ENCODE data around the gene LRBA. TPM values are rescaled to one million over a fixed set of nuclear protein-coding genes. Genes with fewer than 3 reads are reported as not detected.
"Not testable (repeated sequence)": the region's sequence is repeated elsewhere in the genome, so short reads cannot be mapped to it uniquely, and the experiment has no call there.

Gene LRBA
- total RNA-seq, 1 experiment from 2014 or later: 14.4 TPM

DNA sequence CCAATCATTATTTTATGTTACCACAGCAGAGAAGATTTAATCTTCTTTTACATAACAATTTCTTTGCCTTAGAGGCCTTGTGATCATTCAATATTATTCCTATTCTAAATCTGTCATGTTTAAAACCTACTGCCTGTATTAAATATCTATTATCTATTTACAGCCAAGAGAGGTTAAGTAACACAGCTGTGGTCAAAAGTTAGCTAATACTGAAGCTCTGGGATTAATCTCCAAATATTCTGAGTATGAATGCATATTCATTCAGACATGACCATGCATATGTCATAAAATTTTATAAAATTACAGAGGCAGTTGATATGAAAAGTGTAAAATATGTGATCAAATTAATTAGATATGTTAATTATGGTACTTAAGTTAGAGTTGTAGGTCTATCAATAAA, 621.0 kb downstream of the LRBA start:
- no peak overlapping the region for H3K27ac ChIP-seq
- DNase-seq (ENCODE audit: low read depth in 1 of 2, low spot score in 2 of 2): no peak

DNA sequence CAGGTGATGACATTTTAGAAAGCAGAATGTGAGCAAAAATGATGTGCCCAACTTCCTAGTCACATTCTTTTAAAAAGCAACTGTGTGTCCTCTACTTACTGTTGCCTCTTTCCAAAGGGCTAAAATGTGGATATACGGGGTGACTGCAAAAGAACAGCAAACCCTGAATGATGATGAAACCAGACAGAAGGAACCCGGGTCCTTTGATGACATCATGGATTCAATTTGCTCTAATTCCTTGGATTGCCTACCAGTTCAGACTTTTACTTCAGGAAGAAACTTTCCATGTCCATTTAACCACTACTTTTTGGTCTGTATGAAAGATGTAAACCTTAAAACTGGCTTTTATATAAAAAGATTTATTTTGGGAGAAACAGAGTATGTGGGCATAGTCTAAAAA, 624.0 kb downstream of the LRBA start:
- DNase-seq (ENCODE audit: low read depth in 1 of 2, low spot score in 2 of 2): no peak
- no peak overlapping the region for H3K27ac ChIP-seq
- no peaks in the 10 kb centered on the region for H3K36me3 ChIP-seq
- no peaks in the 10 kb centered on the region for H3K4me1 ChIP-seq (replicated peaks)
- no peaks in the 10 kb centered on the region for H3K27me3 ChIP-seq (replicated peaks)
- H3K9me3 ChIP-seq (replicated peaks): no peaks in the 10 kb centered on the region
- H3K4me3 ChIP-seq: no peak overlapping the region

More for the DNA sequence above, 621.0 kb downstream of the LRBA start:
- Histone ChIP-seq H3K9me3 (replicated peaks) (no peaks in the 10 kb centered on the region), H3K27me3 (replicated peaks) (no peaks in the 10 kb centered on the region), H3K4me1 (replicated peaks) (no peaks in the 10 kb centered on the region), H3K36me3 (no peaks in the 10 kb centered on the region), H3K4me3 (no peak overlapping the region)

DNA sequence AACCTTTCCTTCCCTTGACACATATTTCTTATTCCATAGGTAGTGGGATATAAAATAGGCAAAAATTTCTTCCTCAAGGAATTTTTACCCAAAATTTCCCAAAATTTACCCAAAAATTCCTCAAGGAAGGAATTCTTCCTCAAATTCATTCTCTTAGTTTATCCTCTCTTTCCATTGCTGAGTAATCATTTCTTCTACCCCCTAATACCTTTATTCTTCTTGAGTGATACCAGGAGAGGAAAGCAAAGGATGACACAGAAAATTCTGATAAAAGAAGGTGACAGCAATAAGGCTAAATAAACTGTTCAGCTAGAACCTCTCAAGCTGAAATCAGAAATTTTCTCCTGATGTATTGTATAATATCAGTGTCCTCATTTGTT, 624.6 kb downstream of the LRBA start:
- Histone ChIP-seq H3K4me1 (replicated peaks) (no peaks in the 10 kb centered on the region), H3K27ac (no peak overlapping the region), H3K27me3 (replicated peaks) (no peaks in the 10 kb centered on the region), H3K9me3 (replicated peaks) (no peaks in the 10 kb centered on the region), H3K36me3 (no peaks in the 10 kb centered on the region), H3K4me3 (no peak overlapping the region)
- DNase-seq (ENCODE audit: low read depth in 1 of 2, low spot score in 2 of 2): no peak

DNA sequence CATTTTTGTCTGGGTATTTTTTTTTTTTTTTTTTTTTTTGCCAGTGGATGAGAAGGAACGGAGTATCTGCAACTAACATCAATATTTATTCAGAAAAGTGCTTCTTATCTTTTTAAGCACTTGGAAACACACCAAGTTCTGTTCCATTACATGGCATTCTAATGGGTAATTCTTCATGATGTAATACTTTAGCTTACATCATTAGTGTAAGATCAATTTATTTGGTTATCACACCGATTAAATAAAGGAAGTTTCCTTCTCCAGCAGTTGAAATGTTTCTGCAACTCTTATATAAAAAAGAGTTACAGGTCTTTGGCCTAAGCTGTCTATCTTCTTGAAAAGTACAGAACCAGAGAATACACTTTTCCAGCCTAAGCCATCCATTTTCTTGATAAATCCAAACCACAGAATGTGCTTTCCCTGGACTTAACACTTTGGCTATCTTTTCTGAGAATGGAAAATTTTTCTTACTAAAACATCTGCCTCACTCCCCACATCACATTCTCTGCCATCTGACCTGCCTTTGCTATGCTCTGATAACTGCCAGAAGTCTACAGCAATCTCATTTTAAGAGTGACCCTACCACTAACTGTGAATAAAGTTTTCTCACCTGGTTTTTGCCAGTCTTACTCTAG, 625.1 kb downstream of the LRBA start:
- Histone ChIP-seq H3K27ac (no peak overlapping the region), H3K27me3 (replicated peaks) (no peaks in the 10 kb centered on the region), H3K4me3 (no peak overlapping the region), H3K4me1 (replicated peaks) (no peaks in the 10 kb centered on the region), H3K36me3 (no peaks in the 10 kb centered on the region), H3K9me3 (replicated peaks) (no peaks in the 10 kb centered on the region)
- no peak for DNase-seq (ENCODE audit: low read depth in 1 of 2, low spot score in 2 of 2)

DNA sequence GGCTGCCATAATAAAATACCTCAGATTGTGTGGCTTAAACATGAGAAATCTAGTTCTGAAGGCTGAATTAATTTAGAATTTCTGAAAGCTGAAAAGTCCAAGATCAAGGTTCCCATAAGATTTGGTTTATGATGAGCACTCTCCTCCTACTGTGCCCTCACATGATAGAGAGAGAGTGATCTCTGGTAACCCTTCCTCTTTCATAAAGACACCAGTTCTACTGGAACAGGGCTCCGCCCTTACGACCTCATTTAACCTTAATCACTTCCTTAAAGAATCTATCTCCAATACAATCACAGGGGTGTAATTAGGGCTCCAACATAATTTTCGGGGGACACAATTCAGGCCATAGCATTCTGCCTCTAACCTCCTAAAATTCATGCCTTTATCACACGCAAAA, 627.1 kb downstream of the LRBA start:
- DNase-seq (ENCODE audit: low read depth in 1 of 2, low spot score in 2 of 2): no peak
- Histone ChIP-seq H3K36me3 (no peaks in the 10 kb centered on the region), H3K27ac (no peak overlapping the region), H3K4me3 (no peak overlapping the region), H3K27me3 (replicated peaks) (no peaks in the 10 kb centered on the region), H3K4me1 (replicated peaks) (no peaks in the 10 kb centered on the region), H3K9me3 (replicated peaks) (no peaks in the 10 kb centered on the region)

DNA sequence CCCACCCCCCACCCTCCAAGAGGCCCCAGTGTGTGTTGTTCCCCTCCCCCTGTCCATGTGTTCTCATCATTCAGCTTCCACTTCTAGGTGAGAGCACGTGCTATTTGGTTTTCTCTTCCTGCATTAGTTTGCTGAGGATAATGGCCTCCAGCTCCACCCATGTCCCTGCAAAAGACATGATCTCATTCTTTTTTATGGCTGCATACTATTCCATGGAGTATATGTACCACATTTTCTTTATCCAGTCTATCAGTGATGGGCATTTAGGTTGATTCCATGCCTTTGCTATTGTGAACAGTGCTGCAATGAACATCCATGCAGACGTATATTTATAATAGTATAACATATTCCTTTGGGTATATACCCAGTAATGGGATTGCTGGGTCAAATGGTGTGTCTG, 628.7 kb downstream of the LRBA start:
- DNase-seq (ENCODE audit: low read depth in 1 of 2, low spot score in 2 of 2); H3K36me3 ChIP-seq; H3K4me1 ChIP-seq (replicated peaks); H3K4me3 ChIP-seq; H3K27me3 ChIP-seq (replicated peaks); H3K9me3 ChIP-seq (replicated peaks); H3K27ac ChIP-seq: not testable (repeated sequence)

DNA sequence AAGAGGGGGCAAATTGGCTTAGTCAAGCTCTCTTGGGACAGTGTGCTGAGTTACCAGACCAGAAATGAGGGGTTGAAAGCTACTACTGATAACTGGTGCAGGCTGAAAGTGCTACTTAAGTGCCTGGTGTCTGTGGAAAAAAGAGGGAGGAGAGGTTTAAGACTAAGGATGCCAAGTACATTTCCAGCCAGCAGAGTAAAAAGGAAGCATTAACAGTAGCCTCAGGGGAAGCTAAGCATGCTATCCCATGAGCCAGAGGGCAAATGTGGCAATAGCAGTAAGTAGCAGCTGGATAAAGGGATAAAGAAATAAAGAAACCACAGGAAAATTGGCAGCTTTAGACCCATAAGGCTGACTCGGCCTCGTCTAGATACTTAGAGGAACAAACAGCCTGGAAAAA, 629.5 kb downstream of the LRBA start:
- no peaks in the 10 kb centered on the region for H3K9me3 ChIP-seq (replicated peaks)
- H3K4me1 ChIP-seq (replicated peaks): no peaks in the 10 kb centered on the region
- no peak overlapping the region for H3K27ac ChIP-seq
- DNase-seq (ENCODE audit: low read depth in 1 of 2, low spot score in 2 of 2): no peak
- no peak overlapping the region for H3K4me3 ChIP-seq
- no peaks in the 10 kb centered on the region for H3K27me3 ChIP-seq (replicated peaks)
- no peaks in the 10 kb centered on the region for H3K36me3 ChIP-seq

DNA sequence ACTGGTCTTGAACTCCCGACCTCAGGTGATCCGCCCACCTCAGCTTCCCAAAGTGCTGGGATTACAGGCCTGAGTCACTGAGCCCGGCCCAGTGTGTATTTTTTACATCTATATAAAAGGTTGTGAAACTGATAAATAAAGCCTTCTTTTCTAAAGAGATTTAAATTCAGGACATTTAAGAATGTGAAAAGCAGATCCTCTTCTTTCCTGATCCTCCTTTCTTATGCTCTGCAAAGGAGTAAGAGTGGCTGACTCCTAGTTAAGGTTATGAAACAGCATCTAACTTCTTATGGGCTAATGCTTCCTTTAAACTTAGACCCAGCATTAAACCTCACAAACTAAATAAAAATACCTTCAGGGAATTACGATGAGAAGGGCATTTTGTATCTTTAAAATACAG, 630.8 kb downstream of the LRBA start:
- Histone ChIP-seq H3K4me3 (no peak overlapping the region), H3K4me1 (replicated peaks) (no peaks in the 10 kb centered on the region), H3K9me3 (replicated peaks) (no peaks in the 10 kb centered on the region), H3K27ac (no peak overlapping the region), H3K27me3 (replicated peaks) (no peaks in the 10 kb centered on the region), H3K36me3 (no peaks in the 10 kb centered on the region)
- DNase-seq (ENCODE audit: low read depth in 1 of 2, low spot score in 2 of 2): no peak

DNA sequence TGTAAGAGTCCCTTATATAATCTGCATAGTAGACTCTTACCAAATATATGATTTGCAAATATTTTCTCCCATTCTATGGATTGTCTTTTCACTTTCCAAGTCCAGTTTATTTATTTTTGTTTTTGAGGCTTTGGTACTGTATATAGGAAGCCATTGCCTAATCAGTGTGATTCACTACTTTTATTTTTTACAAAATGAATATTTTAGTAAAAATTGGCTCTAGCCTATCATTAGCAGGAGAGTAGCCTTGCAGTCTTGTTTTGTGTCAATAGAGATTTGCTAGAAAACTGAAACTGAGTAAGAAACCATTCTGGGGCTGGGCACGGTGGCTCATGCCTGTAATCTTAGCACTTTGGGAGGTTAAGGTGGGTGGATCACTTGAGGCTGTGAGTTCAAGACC, 633.1 kb downstream of the LRBA start:
- no peaks in the 10 kb centered on the region for H3K36me3 ChIP-seq
- H3K9me3 ChIP-seq (replicated peaks): no peaks in the 10 kb centered on the region
- no peaks in the 10 kb centered on the region for H3K27me3 ChIP-seq (replicated peaks)
- no peaks in the 10 kb centered on the region for H3K4me1 ChIP-seq (replicated peaks)
- H3K4me3 ChIP-seq: no peak overlapping the region
- H3K27ac ChIP-seq: no peak overlapping the region
- DNase-seq (ENCODE audit: low read depth in 1 of 2, low spot score in 2 of 2): no peak

DNA sequence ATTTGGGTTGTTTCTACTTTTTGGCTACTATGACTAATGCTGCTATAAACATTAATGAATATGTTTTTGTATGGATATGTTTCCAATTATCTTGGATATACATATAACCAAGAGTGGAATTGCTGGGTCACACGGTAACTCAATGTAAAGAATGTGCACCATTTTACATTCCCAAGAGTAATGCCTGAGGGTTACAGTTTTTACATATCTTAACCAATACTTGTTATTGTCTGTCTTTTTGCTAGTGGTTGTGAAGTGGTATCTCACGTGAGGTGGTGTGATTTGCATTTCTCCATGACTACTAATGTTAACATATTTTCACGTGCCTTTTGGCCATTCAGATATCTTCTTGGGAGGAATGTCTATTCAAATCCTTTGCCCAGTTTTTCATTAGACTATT, 633.5 kb downstream of the LRBA start:
- H3K9me3 ChIP-seq (replicated peaks): no peaks in the 10 kb centered on the region
- H3K4me3 ChIP-seq: no peak overlapping the region
- no peak overlapping the region for H3K27ac ChIP-seq
- H3K4me1 ChIP-seq (replicated peaks): no peaks in the 10 kb centered on the region
- no peak for DNase-seq (ENCODE audit: low read depth in 1 of 2, low spot score in 2 of 2)
- no peaks in the 10 kb centered on the region for H3K36me3 ChIP-seq
- no peaks in the 10 kb centered on the region for H3K27me3 ChIP-seq (replicated peaks)

DNA sequence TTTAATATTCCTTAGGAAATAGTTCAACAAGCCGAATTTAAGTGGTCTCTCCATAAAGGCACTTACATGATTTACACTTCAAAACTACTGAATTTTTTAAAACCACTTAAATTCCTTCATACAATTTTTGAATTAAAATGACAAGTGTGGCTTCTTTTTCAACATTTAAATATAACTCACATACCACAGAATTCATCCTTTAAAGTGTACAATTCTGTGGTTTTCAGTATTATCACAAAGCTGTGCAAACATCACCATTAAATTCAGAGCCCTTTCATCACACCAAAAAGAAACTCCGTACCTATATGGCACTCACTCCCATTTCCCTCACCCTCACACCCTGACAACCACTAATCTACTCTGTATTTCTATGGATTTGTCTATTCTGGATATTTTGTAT, 634.0 kb downstream of the LRBA start:
- no peak for DNase-seq (ENCODE audit: low read depth in 1 of 2, low spot score in 2 of 2)
- no peaks in the 10 kb centered on the region for H3K9me3 ChIP-seq (replicated peaks)
- H3K4me3 ChIP-seq: no peak overlapping the region
- no peak overlapping the region for H3K27ac ChIP-seq
- H3K27me3 ChIP-seq (replicated peaks): no peaks in the 10 kb centered on the region
- no peaks in the 10 kb centered on the region for H3K4me1 ChIP-seq (replicated peaks)
- H3K36me3 ChIP-seq: no peaks in the 10 kb centered on the region

DNA sequence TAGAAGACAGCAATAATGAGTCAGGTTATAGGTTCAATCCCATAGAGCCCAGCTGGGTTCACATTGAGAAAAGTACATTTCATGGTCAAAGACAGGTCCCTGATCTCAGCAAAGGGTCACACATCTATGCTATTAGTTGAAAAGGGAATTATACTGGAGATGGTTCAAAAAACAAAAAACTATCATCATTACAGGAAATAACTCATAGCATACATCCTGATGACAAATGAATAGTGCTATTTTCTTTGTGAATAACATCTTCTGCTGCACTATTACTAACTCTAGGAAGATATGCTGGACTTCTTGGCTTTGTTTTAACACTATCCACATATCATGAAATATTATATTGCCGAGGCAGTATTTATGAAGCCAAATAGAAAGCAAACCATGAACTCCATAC, 635.6 kb downstream of the LRBA start:
- Histone ChIP-seq H3K27ac (no peak overlapping the region), H3K4me1 (replicated peaks) (no peaks in the 10 kb centered on the region), H3K36me3 (no peaks in the 10 kb centered on the region), H3K27me3 (replicated peaks) (no peaks in the 10 kb centered on the region), H3K4me3 (no peak overlapping the region), H3K9me3 (replicated peaks) (no peaks in the 10 kb centered on the region)
- no peak for DNase-seq (ENCODE audit: low read depth in 1 of 2, low spot score in 2 of 2)

DNA sequence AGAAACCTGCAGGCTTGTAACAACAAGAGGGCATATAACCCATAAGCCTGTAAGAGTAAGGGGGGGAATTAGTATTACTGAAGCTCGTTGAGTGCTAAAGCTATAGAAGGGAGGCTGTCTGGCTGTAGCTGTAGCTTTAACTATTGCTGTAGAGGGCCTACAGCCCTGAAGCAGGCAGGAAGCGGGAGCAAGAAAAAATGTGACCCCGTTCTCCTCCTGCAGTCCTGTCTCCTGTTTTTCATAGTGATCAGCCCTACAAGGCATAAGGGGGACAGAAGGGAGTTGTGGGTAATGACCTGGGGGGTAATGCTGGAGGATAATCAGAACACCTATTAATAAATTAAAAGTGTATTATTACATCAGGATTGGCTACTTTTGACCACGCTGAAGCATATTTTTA, 640.1 kb downstream of the LRBA start:
- Histone ChIP-seq H3K27ac (no peak overlapping the region), H3K36me3 (no peaks in the 10 kb centered on the region), H3K9me3 (replicated peaks) (no peaks in the 10 kb centered on the region), H3K4me1 (replicated peaks) (no peaks in the 10 kb centered on the region), H3K4me3 (no peak overlapping the region), H3K27me3 (replicated peaks) (no peaks in the 10 kb centered on the region)
- DNase-seq (ENCODE audit: low read depth in 1 of 2, low spot score in 2 of 2): no peak

DNA sequence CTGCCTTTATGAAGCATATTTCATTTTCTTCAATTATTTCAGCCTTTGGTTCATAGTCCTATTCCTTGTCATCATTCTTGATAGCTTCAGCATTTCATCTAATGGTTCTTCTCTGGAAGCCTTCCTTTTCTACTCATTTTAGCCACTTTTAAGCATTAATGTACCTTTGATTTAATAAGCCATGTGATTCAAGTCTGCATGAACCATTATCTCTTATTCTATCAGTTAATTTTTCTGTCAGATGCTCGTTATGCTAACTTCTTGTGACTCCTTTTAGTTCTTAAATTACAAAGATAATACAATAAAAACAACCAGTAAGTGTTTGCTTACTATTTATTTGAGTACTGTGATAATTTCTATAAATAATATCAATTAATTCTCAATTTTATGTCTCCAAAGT, 643.2 kb downstream of the LRBA start:
- no peaks in the 10 kb centered on the region for H3K27me3 ChIP-seq (replicated peaks)
- H3K36me3 ChIP-seq: no peaks in the 10 kb centered on the region
- no peaks in the 10 kb centered on the region for H3K9me3 ChIP-seq (replicated peaks)
- no peak overlapping the region for H3K4me3 ChIP-seq
- H3K27ac ChIP-seq: no peak overlapping the region
- no peaks in the 10 kb centered on the region for H3K4me1 ChIP-seq (replicated peaks)
- no peak for DNase-seq (ENCODE audit: low read depth in 1 of 2, low spot score in 2 of 2)
